Breast epithelium (tissue), 4 donors: Measurements from ENCODE around the gene CLSTN1. TPM values are rescaled to one million over a fixed set of nuclear protein-coding genes. Genes with fewer than 3 reads are reported as not detected.
A peak's percentile ranks its signal among the peaks of the same experiment; 100 is the strongest.

Source experiments
- DNase-seq, 2 donors: peaks; one replicate each; pipeline ENCODE4 v3.0.0-alpha.2; 2019; ENCODE audit warnings: low spot score in 2 of 2
- H3K27ac ChIP-seq, 2 donors: fragments of 200-600 bp; sonication (generic) in 1 of 2; one replicate each; pipeline ENCODE4 v1.5.1; 2016 to 2019; ENCODE audit warnings: mild to moderate bottlenecking in 1 of 2
- H3K27me3 ChIP-seq, 2 donors: fragments of 200-600 bp; sonication (generic) in 1 of 2; one replicate each; pipeline versions ENCODE4 v1.5.1 to v1.6.0; 2017 to 2019; ENCODE audit warnings: control low read depth in 1 of 2, mild to moderate bottlenecking in 1 of 2
- H3K36me3 ChIP-seq: fragments of 200-600 bp; one replicate; pipeline ENCODE4 v1.5.1; 2019
- H3K4me1 ChIP-seq, 2 donors: fragments of 200-600 bp; sonication (generic); one replicate each; pipeline ENCODE4 v1.5.1; 2016 to 2019; ENCODE audit warnings: control low read depth in 1 of 2
- H3K4me3 ChIP-seq, 3 donors: fragments of 200-600 bp; sonication (generic); 1 replicate in 2 of 3; 2 replicates in 1 of 3; pipeline ENCODE4 v1.5.1; 2016 to 2019; ENCODE audit warnings: mild to moderate bottlenecking in 3 of 3, moderate library complexity in 2 of 3
- H3K9me3 ChIP-seq, 2 donors: fragments of 200-600 bp; sonication (generic) in 1 of 2; one replicate each; pipeline ENCODE4 v1.5.1; 2016 to 2019; ENCODE audit warnings: control low read depth in 1 of 2
- CTCF ChIP-seq, 3 donors: fragments of 450-650 bp; IDR thresholded peaks; one replicate each; pipeline ENCODE4 v1.5.1; 2016 to 2017; ENCODE audit warnings: antibody characterized with exemption in 3 of 3, mild to moderate bottlenecking in 3 of 3, moderate library complexity in 3 of 3
- POLR2A ChIP-seq: fragments of 450-650 bp; IDR thresholded peaks from one replicate; pipeline ENCODE4 v1.6.1; 2016; ENCODE audit warnings: antibody characterized with exemption, mild to moderate bottlenecking, moderate library complexity
- POLR2AphosphoS5 ChIP-seq, 3 donors: sonication (generic); formaldehyde crosslinking; IDR thresholded peaks; one replicate each; pipeline ENCODE4 v1.6.1; 2017; ENCODE audit warnings: antibody characterized with exemption in 3 of 3
- intact Hi-C: fragments of 100-400 bp; cut with DNase I; formaldehyde crosslinking; loops from one replicate; pipeline ENCODE4 v1.15.1; 2023; ENCODE audit warnings: low total_unique reads
- total RNA-seq, 3 donors: library from RNA; depleted of rRNA; stranded (reverse); fragments of >200 nt; gene quantifications; one replicate each; pipeline ENCODE4 v1.1.0, GENCODE V29; 2016

The CLSTN1 gene
- 10 to 100 TPM; 25.4 to 47.5 (median 42.3) TPM for total RNA-seq

- intact Hi-C loops = no loop called here
- H3K9me3 ChIP-seq = no peaks in the 10 kb centered on the region
- peak within 1 kb of the TSS; percentile 81 to 89 (median 84) for H3K4me3 ChIP-seq
- DNase-seq = peak; percentile 79 to 88
- TF ChIP-seq POLR2AphosphoS5 (IDR thresholded peaks at IDR 0.05) (peak in 2 of 3 donors; percentile 17 to 46), CTCF (IDR thresholded peaks at IDR 0.05) (no peak)
- H3K27ac ChIP-seq = peak within 1 kb of the TSS; percentile 95 to 96
- no peaks in the 10 kb centered on the region for H3K27me3 ChIP-seq
- H3K4me1 ChIP-seq = peaks cover 3 to 6% of the 10 kb centered on the region in 2 donors
- no peaks in the 10 kb centered on the region for H3K36me3 ChIP-seq
Measured at GRCh38 chr1:9823943-9824701, at the start of gene CLSTN1. Gene CLSTN1 (minus strand): TSS chr1:9823965. CDS start chr1:9823733, 232 bp downstream.

- H3K36me3 ChIP-seq = no peaks in the 10 kb centered on the region
- H3K9me3 ChIP-seq = no peaks in the 10 kb centered on the region
- intact Hi-C loops = no loop called here
- H3K27me3 ChIP-seq = no peaks in the 10 kb centered on the region
- peaks cover 0 to 3% of the 10 kb centered on the region in 2 donors for H3K4me1 ChIP-seq
- H3K27ac ChIP-seq = no peak overlapping the region
- H3K4me3 ChIP-seq = no peak overlapping the region
- TF ChIP-seq CTCF (IDR thresholded peaks at IDR 0.05) (no peak), POLR2AphosphoS5 (IDR thresholded peaks at IDR 0.05) (no peak), POLR2A (no peak)
- DNase-seq = no peak
Measured at GRCh38 chr1:9873385-9873784, 49.6 kb upstream of the CLSTN1 start.

GRCh38 chr1:9872430-9873165 lies 48.8 kb upstream of the CLSTN1 start:
- intact Hi-C loops = no loop called here

GRCh38 chr1:9871707-9872425 lies 48.1 kb upstream of the CLSTN1 start:
- H3K27me3 ChIP-seq = no peaks in the 10 kb centered on the region
- no peak for DNase-seq
- no peak for TF ChIP-seq CTCF (IDR thresholded peaks at IDR 0.05)
- no peak for TF ChIP-seq POLR2AphosphoS5 (IDR thresholded peaks at IDR 0.05)
- no peak for TF ChIP-seq POLR2A
- H3K27ac ChIP-seq = no peak overlapping the region
- no peaks in the 10 kb centered on the region for H3K36me3 ChIP-seq
- H3K4me1 ChIP-seq = no peaks in the 10 kb centered on the region
- H3K4me3 ChIP-seq = no peak overlapping the region
- intact Hi-C loops = no loop called here
- no peaks in the 10 kb centered on the region for H3K9me3 ChIP-seq

More at GRCh38 chr1:9872430-9873165, 48.8 kb upstream of the CLSTN1 start:
- H3K36me3 ChIP-seq = no peaks in the 10 kb centered on the region
- H3K27ac ChIP-seq = no peak overlapping the region
- DNase-seq = no peak
- TF ChIP-seq POLR2AphosphoS5 (IDR thresholded peaks at IDR 0.05) (no peak), CTCF (IDR thresholded peaks at IDR 0.05) (no peak), POLR2A (no peak)
- no peak overlapping the region for H3K4me3 ChIP-seq
- no peaks in the 10 kb centered on the region for H3K9me3 ChIP-seq
- H3K4me1 ChIP-seq = no peaks in the 10 kb centered on the region
- no peaks in the 10 kb centered on the region for H3K27me3 ChIP-seq
